SU-DHL-6 (cell line): ENCODE results near the gene RILP.

ENCODE experiments used
- H2AFZ ChIP-seq: fragments of 200-600 bp; sonication (generic); 2 replicates; pipeline ENCODE4 v1.6.1; 2014; ENCODE audit warnings: low read depth, mild to moderate bottlenecking, moderate library complexity, mixed read lengths, antibody characterized with exemption, low read length; ENCODE audit not compliant: severe bottlenecking
- H3F3A ChIP-seq: fragments of 200-600 bp; shearing (Covaris generic); 2 replicates; pipeline ENCODE4 v1.6.0; 2016; ENCODE audit warnings: antibody characterized with exemption, mild to moderate bottlenecking; ENCODE audit not compliant: insufficient read depth
- H3K27ac ChIP-seq: fragments of 200-600 bp; sonication (generic); 2 replicates; pipeline ENCODE4 v1.5.1; 2016; ENCODE audit warnings: low read depth, mild to moderate bottlenecking, low read length, moderate library complexity, mixed read lengths
- H3K27me3 ChIP-seq: fragments of 200-600 bp; sonication (generic), shearing (Covaris generic); 2 replicates; pipeline ENCODE4 v1.6.0; 2014; ENCODE audit warnings: mild to moderate bottlenecking, low read length
- H3K36me3 ChIP-seq: fragments of 200-600 bp; sonication (generic); 2 replicates; pipeline ENCODE4 v1.6.1; 2014; ENCODE audit warnings: mild to moderate bottlenecking, low read length, mixed read lengths
- H3K4me2 ChIP-seq: fragments of 300-600, 200-600 bp; shearing (Covaris generic), sonication (generic); 2 replicates; pipeline ENCODE4 v1.6.0; 2014; ENCODE audit warnings: low read length, low read depth, mild to moderate bottlenecking; ENCODE audit not compliant: poor library complexity, severe bottlenecking
- H3K4me3 ChIP-seq: fragments of 200-600 bp; sonication (generic); 2 replicates; pipeline ENCODE4 v1.5.1; 2014; ENCODE audit warnings: antibody characterized with exemption, low read length, mild to moderate bottlenecking, mixed read lengths; ENCODE audit not compliant: insufficient read depth, poor library complexity, severe bottlenecking
- H3K79me2 ChIP-seq: fragments of 200-600 bp; sonication (generic); 2 replicates; pipeline ENCODE4 v1.6.1; 2014; ENCODE audit warnings: mild to moderate bottlenecking, low read length, moderate library complexity; ENCODE audit not compliant: insufficient read depth
- H3K9ac ChIP-seq: fragments of 200-600 bp; sonication (generic); 2 replicates; pipeline ENCODE4 v1.7.0; 2014; ENCODE audit warnings: mild to moderate bottlenecking, low read length
- H3K9me2 ChIP-seq: fragments of 200-600 bp; sonication (generic); replicated peaks from 2 replicates; pipeline ENCODE4 v1.6.1; 2014; ENCODE audit warnings: low read length; ENCODE audit not compliant: insufficient read depth
- H3K9me3 ChIP-seq: fragments of 200-600 bp; sonication (generic); 2 replicates; pipeline ENCODE4 v1.6.1; 2014; ENCODE audit warnings: low read length, mixed read lengths; ENCODE audit not compliant: insufficient read depth
- H4K20me1 ChIP-seq: fragments of 200-600 bp; sonication (generic); 2 replicates; pipeline ENCODE4 v1.6.1; 2014; ENCODE audit warnings: low read depth, mild to moderate bottlenecking, antibody characterized with exemption, low read length, moderate library complexity, mixed read lengths
- CTCF ChIP-seq: fragments of 200-600 bp; sonication (generic); IDR thresholded peaks from one replicate; pipeline ENCODE4 v1.5.1; 2017; ENCODE audit warnings: antibody characterized with exemption, mild to moderate bottlenecking, low read length, moderate library complexity; ENCODE audit not compliant: insufficient read depth, poor library complexity, severe bottlenecking
- EZH2phosphoT487 ChIP-seq: fragments of 200-600 bp; sonication (generic), shearing (Covaris generic); conservative IDR thresholded peaks from 2 replicates; pipeline ENCODE4 v1.6.1; 2018; ENCODE audit warnings: mild to moderate bottlenecking, antibody characterized with exemption, low read length, moderate library complexity, mixed read lengths

Gene RILP

GRCh38 chr17:1612400-1612799 is 37.3 kb downstream of the RILP start:
- H3K4me3 ChIP-seq: no peak overlapping the region
- no peak overlapping the region for H2AFZ ChIP-seq
- no peaks in the 10 kb centered on the region for H3F3A ChIP-seq
- H3K27ac ChIP-seq: no peak overlapping the region
- no peak overlapping the region for H3K4me2 ChIP-seq
- 0 out of 2 replicates have a peak, but pooled peaks cover 3% of the 10 kb centered on the region for H3K36me3 ChIP-seq
- H3K27me3 ChIP-seq: no peaks in the 10 kb centered on the region
- no peak overlapping the region for H3K9ac ChIP-seq
- no peaks in the 10 kb centered on the region for H3K9me2 ChIP-seq
- H3K79me2 ChIP-seq: no peaks in the 10 kb centered on the region
- no peaks in the 10 kb centered on the region for H4K20me1 ChIP-seq
- TF ChIP-seq EZH2phosphoT487: no peak
- no peaks in the 10 kb centered on the region for H3K9me3 ChIP-seq

- no peak overlapping the region for H3K9ac ChIP-seq
- H3K4me2 ChIP-seq: no peak overlapping the region
- no peaks in the 10 kb centered on the region for H3K79me2 ChIP-seq
- no peaks in the 10 kb centered on the region for H3K9me2 ChIP-seq
- no peaks in the 10 kb centered on the region for H3K27me3 ChIP-seq
- H3K9me3 ChIP-seq: no peaks in the 10 kb centered on the region
- H3K27ac ChIP-seq: no peak overlapping the region
- TF ChIP-seq EZH2phosphoT487 (no peak), CTCF (no peak)
- no peaks in the 10 kb centered on the region for H4K20me1 ChIP-seq
- 0 out of 2 replicates have a peak, but pooled peaks cover 3% of the 10 kb centered on the region for H3K36me3 ChIP-seq
- no peaks in the 10 kb centered on the region for H3F3A ChIP-seq
- no peak overlapping the region for H3K4me3 ChIP-seq
- no peak overlapping the region for H2AFZ ChIP-seq
Measured at GRCh38 chr17:1611715-1612114, 38.0 kb downstream of the RILP start.

GRCh38 chr17:1608676-1609075 is 41.0 kb downstream of the RILP start:
- no peaks in the 10 kb centered on the region for H3K9me3 ChIP-seq
- TF ChIP-seq CTCF: no peak
- no peak for TF ChIP-seq EZH2phosphoT487
- no peaks in the 10 kb centered on the region for H4K20me1 ChIP-seq
- no peak overlapping the region for H3K4me2 ChIP-seq
- no peak overlapping the region; the same call in 1 of the 2 replicates for H3K27ac ChIP-seq
- no peaks in the 10 kb centered on the region for H3K27me3 ChIP-seq
- H3K9me2 ChIP-seq: no peaks in the 10 kb centered on the region
- 0 out of 2 replicates have a peak, but pooled peaks cover 3% of the 10 kb centered on the region for H3K36me3 ChIP-seq
- H3K4me3 ChIP-seq: no peak overlapping the region
- H3K79me2 ChIP-seq: no peaks in the 10 kb centered on the region
- no peak overlapping the region for H3K9ac ChIP-seq
- no peaks in the 10 kb centered on the region for H3F3A ChIP-seq
- H2AFZ ChIP-seq: no peak overlapping the region

DNA sequence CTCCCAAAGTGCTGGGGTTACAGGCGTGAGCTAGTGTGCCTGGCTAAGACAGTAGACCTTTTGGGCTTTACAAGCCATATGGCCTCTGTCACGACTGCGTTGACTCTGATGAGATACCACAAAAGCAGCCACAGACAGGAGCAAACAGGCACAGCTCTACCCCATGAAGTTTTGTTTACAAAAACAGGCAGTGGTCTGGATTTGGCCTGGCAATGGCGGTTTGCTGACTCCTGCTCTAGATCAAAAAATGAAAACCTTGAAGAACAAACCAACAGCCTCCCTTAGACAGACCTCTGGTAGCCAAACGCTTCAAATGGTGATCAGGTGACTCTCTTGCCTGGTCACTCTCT is 41.7 kb downstream of the RILP start:
- H3K27me3 ChIP-seq: no peaks in the 10 kb centered on the region
- H3K9ac ChIP-seq: no peak overlapping the region
- no peaks in the 10 kb centered on the region for H3K9me2 ChIP-seq
- H2AFZ ChIP-seq: no peak overlapping the region
- H3K27ac ChIP-seq: no peak overlapping the region
- no peak overlapping the region for H3K4me3 ChIP-seq
- H3K4me2 ChIP-seq: no peak overlapping the region
- no peaks in the 10 kb centered on the region for H3K79me2 ChIP-seq
- no peaks in the 10 kb centered on the region for H3F3A ChIP-seq
- H3K9me3 ChIP-seq: no peaks in the 10 kb centered on the region
- H4K20me1 ChIP-seq: no peaks in the 10 kb centered on the region
- 0 out of 2 replicates have a peak, but pooled peaks cover 3% of the 10 kb centered on the region for H3K36me3 ChIP-seq
- TF ChIP-seq CTCF (no peak), EZH2phosphoT487 (no peak)
